GM19328 (cell line): ENCODE measurements around the gene KCNQ1.

Experiments used
- ATAC-seq: cut with Tn5 transposase; IDR thresholded peaks from one replicate; pipeline ENCODE4 v1.9.1; 2021; ENCODE audit warnings: mild to moderate bottlenecking, moderate library complexity; ENCODE audit not compliant: unreplicated experiment

The KCNQ1 gene

GRCh38 chr11:2724653-2725367 is 280.0 kb downstream of the KCNQ1 start:
- no peak for ATAC-seq

- no peak for ATAC-seq
Observed at GRCh38 chr11:2725368-2726300, 280.8 kb downstream of the KCNQ1 start.

DNA sequence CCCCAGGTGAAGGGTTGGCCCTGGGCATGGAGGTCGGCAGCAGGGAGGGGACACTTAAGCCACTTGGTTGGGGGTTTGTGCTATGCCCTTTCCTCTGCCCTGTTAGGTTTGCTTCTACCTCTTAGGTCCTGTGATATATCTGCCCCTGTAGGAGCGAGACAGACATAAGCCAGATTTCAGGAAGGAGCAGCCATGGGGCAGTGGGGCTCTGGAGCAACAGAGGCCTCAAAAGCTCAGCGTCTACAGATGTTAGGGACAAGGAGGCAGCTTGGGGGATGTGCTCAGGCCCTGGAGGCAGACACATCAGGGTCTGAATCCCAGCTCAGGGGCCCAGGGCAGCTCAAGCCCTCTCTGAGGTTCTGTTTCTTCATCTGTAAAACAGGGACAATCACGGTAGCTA is 282.2 kb downstream of the KCNQ1 start:
- ATAC-seq = no peak

DNA sequence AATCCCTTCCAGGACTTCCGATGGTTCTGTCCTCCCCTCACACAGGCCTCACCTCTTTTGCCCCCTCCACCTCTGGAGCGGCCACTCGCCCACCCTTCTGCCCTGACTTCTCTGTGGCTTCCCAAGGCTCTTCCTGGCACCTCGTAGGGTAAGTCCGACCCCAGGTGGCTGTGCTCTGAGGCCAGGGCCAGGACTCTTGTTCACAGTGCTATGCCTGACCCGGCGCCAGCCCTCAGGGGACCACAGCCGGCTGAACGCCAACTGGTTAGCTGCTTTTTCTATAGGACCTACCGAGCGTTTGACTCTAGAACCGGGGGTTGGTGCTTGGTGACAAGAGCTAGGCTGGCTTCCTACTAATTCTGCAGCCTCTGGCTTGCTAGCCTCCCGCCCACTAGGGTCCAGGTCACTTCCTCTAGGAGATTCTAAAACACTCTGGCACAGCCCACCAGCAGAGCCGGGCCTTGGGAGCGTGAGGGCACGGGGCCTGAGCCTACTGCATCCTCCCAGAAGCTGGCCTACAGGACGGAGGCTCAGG is 283.4 kb downstream of the KCNQ1 start:
- no peak for ATAC-seq

GRCh38 chr11:2728663-2729332 is 284.0 kb downstream of the KCNQ1 start:
- ATAC-seq = no peak

- ATAC-seq = no peak
Observed at GRCh38 chr11:2729841-2730240, 285.0 kb downstream of the KCNQ1 start.

DNA sequence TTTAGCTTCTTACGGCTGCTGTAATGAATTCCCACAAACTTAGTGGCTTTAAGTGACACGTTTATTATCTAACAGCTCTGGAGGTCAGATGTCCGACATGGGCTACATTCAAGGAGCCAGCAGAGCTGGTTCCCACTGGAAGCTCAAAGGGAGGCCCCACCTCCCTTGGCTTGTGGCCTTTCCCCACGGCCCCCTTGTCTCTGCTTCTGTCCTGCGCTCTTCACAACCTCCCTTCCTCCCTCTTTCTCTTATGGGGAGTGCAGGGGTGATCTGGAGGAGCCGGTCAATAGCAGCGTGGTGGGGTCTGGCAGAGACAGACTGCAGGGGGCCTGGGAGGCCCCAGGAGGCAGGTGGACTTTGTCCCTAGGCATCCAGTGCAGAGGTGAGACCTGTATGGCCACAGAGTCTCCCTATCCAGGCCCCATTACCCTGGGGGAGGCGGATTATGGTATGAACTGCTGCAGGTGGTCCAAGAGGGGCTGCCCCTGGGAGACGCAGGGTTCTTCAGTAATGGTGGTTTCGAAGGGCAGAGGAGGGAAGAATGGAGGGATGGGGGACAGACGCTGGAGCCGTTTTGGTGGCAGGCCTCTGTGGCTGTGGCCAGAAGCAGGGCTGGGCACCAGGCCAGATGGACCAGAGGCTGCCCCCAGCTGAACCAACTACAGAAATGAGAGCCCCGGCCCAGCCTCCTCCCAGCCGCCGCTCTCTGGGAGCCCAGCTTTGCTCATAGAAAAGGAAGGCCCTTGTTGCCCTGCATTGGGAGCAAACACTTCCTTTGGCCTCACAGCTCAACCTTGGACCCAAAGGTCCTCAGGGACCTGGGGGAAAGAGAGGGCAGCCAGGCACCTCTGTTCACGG is 285.7 kb downstream of the KCNQ1 start:
- no peak for ATAC-seq

- ATAC-seq = no peak
Observed at GRCh38 chr11:2731130-2732125, 286.6 kb downstream of the KCNQ1 start.

DNA sequence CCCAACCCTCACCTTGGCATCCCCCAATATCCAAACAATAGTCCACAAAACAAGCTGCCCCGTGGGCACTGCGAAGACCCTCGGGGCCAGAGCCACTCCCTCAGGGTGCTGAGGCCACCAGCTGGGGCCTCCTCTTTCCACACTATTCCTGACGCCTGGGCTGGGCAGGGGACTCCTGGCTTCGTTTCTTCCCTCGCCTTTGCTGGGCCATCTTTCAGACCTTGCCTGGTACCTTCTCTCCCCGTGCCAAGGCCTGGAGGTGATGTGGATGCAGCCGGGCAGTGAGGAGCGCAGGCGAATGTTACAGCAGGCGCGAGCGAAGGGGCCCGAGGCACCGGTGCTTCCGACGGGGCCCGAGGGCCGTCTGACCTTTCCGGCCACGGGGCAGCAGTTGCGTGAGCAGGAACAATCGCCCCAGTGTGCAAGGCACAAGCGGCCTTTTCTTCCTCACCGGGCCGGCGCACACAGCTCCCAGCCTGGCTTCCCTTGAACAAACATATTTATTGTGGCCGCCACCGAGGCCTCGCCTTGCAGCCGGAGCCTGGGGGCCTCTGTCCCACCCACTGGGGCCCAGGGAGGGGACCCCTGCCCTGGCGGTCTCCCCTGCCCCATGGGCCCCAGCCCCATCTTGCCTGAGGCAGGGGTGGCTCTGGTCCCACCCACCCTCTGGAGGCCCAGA is 287.6 kb downstream of the KCNQ1 start:
- no peak for ATAC-seq

DNA sequence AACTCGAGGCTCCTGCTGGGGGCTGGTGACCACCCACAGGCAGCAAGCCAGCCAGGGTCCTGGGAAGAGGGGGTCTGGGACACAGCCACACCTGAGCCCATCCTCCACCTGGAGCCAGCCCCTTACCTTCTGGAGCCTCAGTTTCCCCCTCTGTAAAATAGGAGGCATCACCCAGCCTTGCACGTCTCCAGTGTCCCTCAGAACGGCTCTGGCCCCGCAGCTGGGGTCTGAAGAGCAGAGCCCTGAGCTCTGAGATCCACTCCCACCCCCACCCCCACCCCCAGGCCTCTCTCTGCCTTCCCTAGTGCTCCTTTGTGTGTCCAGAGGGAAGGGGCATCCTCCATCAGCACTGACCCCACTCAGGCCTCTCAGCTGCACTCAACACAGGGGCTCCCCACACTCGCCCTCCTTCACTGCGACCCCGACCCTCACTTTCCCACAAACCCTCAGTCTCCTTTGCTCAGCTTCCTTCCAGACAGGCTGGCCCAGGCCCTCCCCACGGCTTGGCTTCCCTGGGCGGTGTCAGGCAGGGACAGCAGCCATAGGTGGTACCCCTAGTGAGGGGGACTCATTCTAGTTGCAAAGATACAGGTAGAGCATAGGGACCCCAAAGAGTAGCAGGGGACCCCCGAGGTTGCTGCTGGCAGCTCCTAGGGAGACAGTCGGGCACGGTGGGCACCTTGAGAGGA is 288.3 kb downstream of the KCNQ1 start:
- no peak for ATAC-seq

GRCh38 chr11:2734181-2735052 is 289.6 kb downstream of the KCNQ1 start:
- ATAC-seq = no peak

DNA sequence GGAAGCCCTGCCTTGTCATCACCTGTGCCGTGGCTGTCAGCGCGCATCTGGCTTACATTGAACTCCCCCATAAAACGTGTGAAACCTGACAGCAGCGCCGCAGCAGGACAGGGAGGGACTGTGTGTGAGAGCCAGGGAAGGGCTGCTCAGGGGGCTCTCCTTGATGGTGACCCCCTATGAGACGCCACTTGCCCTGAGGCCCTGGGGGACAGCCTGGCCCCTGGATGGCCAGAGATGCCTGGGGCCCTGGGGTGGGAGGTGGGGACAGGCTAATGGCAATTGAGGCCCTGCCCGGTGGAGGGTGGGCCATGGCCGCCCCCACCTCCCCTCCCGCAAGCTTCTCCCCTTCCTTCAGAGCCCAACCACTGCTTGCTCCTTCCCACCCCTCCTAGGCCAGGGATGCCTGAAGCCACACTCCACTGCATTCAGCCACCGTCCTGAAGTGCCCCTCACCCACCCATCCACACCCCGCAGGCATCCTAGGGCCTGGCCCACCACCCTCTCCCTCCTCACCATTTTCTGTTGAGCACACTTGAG is 290.3 kb downstream of the KCNQ1 start:
- ATAC-seq = no peak

- no peak for ATAC-seq
Observed at GRCh38 chr11:2736577-2737225, 291.9 kb downstream of the KCNQ1 start.

GRCh38 chr11:2737226-2737590 is 292.4 kb downstream of the KCNQ1 start:
- no peak for ATAC-seq

DNA sequence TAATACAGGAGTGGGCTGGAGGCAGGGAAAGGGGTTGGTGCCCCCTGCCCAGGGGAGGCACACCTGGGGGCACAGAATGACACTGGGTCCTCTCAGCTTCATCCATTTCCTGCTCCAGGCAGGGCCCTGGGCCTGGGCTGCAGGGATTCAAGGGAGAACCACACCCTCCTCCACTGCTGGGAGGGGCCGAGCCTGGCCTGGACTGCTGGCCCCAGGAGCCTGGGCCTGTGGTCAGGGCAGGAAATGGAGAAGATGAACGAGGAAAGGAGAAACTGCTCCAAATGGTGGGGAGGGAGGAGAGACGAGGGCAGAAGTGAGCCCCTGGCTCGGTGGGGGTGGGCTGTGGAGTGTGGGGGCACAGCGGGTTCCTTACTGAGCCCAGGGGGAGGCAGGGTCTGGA is 293.1 kb downstream of the KCNQ1 start:
- ATAC-seq = no peak
